IMR-90 (cell line): Measurements from ENCODE around the gene ELMO1. TPM values are rescaled to one million over a fixed set of nuclear protein-coding genes. Genes with fewer than 3 reads are reported as not detected.

Source experiments
- ATAC-seq: fragments of 200-7000 bp; cut with Tn5 transposase; 2 replicates; pipeline ENCODE4 v1.9.1; 2020; ENCODE audit warnings: low read depth, mild to moderate bottlenecking, moderate library complexity
- BruUV-seq: library from RNA; stranded (reverse); fragments of 400-500 nt; replicated peaks from 2 replicates; lab custom pipeline; 2021; lab: Mats Ljungman, UMichigan
- CTCF ChIA-PET: fragments of 300-600 bp; formaldehyde crosslinking; extraction: SDS; loops from one replicate; lab custom pipeline; 2021; ENCODE audit warnings: antibody characterized with exemption; lab: Yijun Ruan, JAX
- POLR2A ChIA-PET: fragments of 300-600 bp; sonication (Branson Sonifier 250); formaldehyde crosslinking; loops from one replicate; lab custom pipeline; 2022; ENCODE audit warnings: antibody characterized with exemption; ENCODE audit not compliant: unreplicated experiment; lab: Charles Lee
- DNase-seq: peaks from one replicate; pipeline ENCODE4 v3.0.0; 2013
- H2AFZ ChIP-seq: replicated peaks from 2 replicates; pipeline ENCODE3; 2013; ENCODE audit warnings: low read length, mild to moderate bottlenecking; ENCODE audit not compliant: poor library complexity
- H2AK5ac ChIP-seq: 2 replicates; pipeline ENCODE4 v1.6.1; 2013; ENCODE audit warnings: low read depth, low read length, inconsistent platforms
- H2AK9ac ChIP-seq: replicated peaks from 2 replicates; pipeline ENCODE3; 2013; ENCODE audit warnings: mild to moderate bottlenecking, low read depth, low read length, moderate library complexity; ENCODE audit not compliant: poor library complexity
- H2BK120ac ChIP-seq: 2 replicates; pipeline ENCODE4 v1.6.1; 2013; ENCODE audit warnings: low read depth, low read length, inconsistent platforms
- H2BK15ac ChIP-seq: 3 replicates; pipeline ENCODE4 v1.6.1; 2013; ENCODE audit warnings: low read depth, low read length, inconsistent platforms
- H2BK20ac ChIP-seq: 2 replicates; pipeline ENCODE4 v1.6.1; 2013; ENCODE audit warnings: low read depth, mild to moderate bottlenecking, inconsistent platforms, low read length, moderate library complexity
- H2BK5ac ChIP-seq: 2 replicates; pipeline ENCODE4 v1.6.1; 2013; ENCODE audit warnings: mild to moderate bottlenecking, low read depth, low read length, inconsistent platforms; ENCODE audit not compliant: poor library complexity, severe bottlenecking
- H3K14ac ChIP-seq: replicated peaks from 2 replicates; pipeline ENCODE4 v1.6.1; 2013; ENCODE audit warnings: low read depth, low read length, inconsistent platforms
- H3K18ac ChIP-seq: 2 replicates; pipeline ENCODE4 v1.6.1; 2013; ENCODE audit warnings: low read depth, low read length, control low read depth
- H3K23ac ChIP-seq: 2 replicates; pipeline ENCODE4 v1.6.1; 2013; ENCODE audit warnings: low read depth, low read length, inconsistent platforms
- H3K27ac ChIP-seq: 2 replicates; pipeline ENCODE4 v1.5.1; 2013; ENCODE audit warnings: mild to moderate bottlenecking, control low read depth, low read length; ENCODE audit not compliant: insufficient read depth
- H3K27me3 ChIP-seq: 2 replicates; pipeline ENCODE4 v1.6.1; 2013; ENCODE audit warnings: low read length; ENCODE audit not compliant: control insufficient read depth, insufficient read depth
- H3K36me3 ChIP-seq: 2 replicates; pipeline ENCODE4 v1.6.1; 2013; ENCODE audit warnings: low read length, mixed read lengths; ENCODE audit not compliant: control insufficient read depth, insufficient read depth
- H3K4ac ChIP-seq: 2 replicates; pipeline ENCODE4 v1.6.1; 2013; ENCODE audit warnings: low read depth, low read length, inconsistent platforms
- H3K4me1 ChIP-seq: 2 replicates; pipeline ENCODE4 v1.6.1; 2013; ENCODE audit warnings: low read length, mixed read lengths; ENCODE audit not compliant: control insufficient read depth, insufficient read depth
- H3K4me2 ChIP-seq: 2 replicates; pipeline ENCODE4 v1.6.1; 2013; ENCODE audit warnings: low read depth, mild to moderate bottlenecking, control low read depth, low read length, moderate library complexity
- H3K4me3 ChIP-seq: 2 replicates; pipeline ENCODE4 v1.5.1; 2013; ENCODE audit warnings: low read depth, mild to moderate bottlenecking, control low read depth, low read length, moderate library complexity; ENCODE audit not compliant: insufficient read depth
- H3K56ac ChIP-seq: 2 replicates; pipeline ENCODE4 v1.6.1; 2013; ENCODE audit warnings: low read length, inconsistent platforms; ENCODE audit not compliant: insufficient read depth; ENCODE audit errors: extremely low read depth
- H3K79me1 ChIP-seq, 2 experiments: 2 replicates each; pipeline ENCODE4 v1.6.1; 2013; ENCODE audit warnings: low read length in 2 of 2, inconsistent platforms in 1 of 2, low read depth in 1 of 2
- H3K9ac ChIP-seq: 2 replicates; pipeline ENCODE4 v1.6.1; 2013; ENCODE audit warnings: low read depth, low read length, control low read depth
- H3K9me1 ChIP-seq: 2 replicates; pipeline ENCODE4 v1.6.1; 2013; ENCODE audit warnings: low read length, inconsistent platforms; ENCODE audit not compliant: insufficient read depth
- H3K9me3 ChIP-seq: 2 replicates; pipeline ENCODE4 v1.6.1; 2013; ENCODE audit warnings: low read length; ENCODE audit not compliant: control insufficient read depth, insufficient read depth
- H4K20me1 ChIP-seq: 2 replicates; pipeline ENCODE4 v1.6.1; 2013; ENCODE audit warnings: low read length, inconsistent platforms; ENCODE audit not compliant: insufficient read depth
- H4K5ac ChIP-seq: 2 replicates; pipeline ENCODE4 v1.6.1; 2013; ENCODE audit warnings: mild to moderate bottlenecking, low read depth, low read length, control low read depth
- H4K8ac ChIP-seq, 2 experiments: 2 replicates each; pipeline ENCODE4 v1.6.1; 2013; ENCODE audit warnings: low read depth in 2 of 2, low read length in 2 of 2, control low read depth in 1 of 2, inconsistent platforms in 1 of 2
- H4K91ac ChIP-seq: 2 replicates; pipeline ENCODE4 v1.6.1; 2013; ENCODE audit warnings: low read depth, low read length, inconsistent platforms; ENCODE audit not compliant: insufficient read depth
- BHLHE40 ChIP-seq: fragments of 150-350 bp; IDR thresholded peaks from 2 replicates; pipeline ENCODE4 v1.6.1; 2016; ENCODE audit warnings: mild to moderate bottlenecking, low read depth, low read length
- CEBPB ChIP-seq: IDR thresholded peaks from 2 replicates; pipeline ENCODE4 v1.6.1; 2012; ENCODE audit warnings: low read depth, low read length, improper control_type of control experiment
- CHD1 ChIP-seq: IDR thresholded peaks from 2 replicates; pipeline ENCODE4 v1.6.1; 2012; ENCODE audit warnings: low read depth, low read length, improper control_type of control experiment
- CTCF ChIP-seq: conservative IDR thresholded peaks from 2 replicates; pipeline ENCODE4 v1.5.1; 2012; ENCODE audit warnings: mild to moderate bottlenecking, low read depth, low read length, improper control_type of control experiment
- ELK1 ChIP-seq: fragments of 150-350 bp; IDR thresholded peaks from 2 replicates; pipeline ENCODE4 v1.6.1; 2016; ENCODE audit warnings: low read depth, mild to moderate bottlenecking, low read length, moderate library complexity, borderline replicate concordance
- FOS ChIP-seq: fragments of 150-350 bp; IDR thresholded peaks from 2 replicates; pipeline ENCODE4 v1.6.1; 2016; ENCODE audit warnings: low read depth, low read length
- MAFK ChIP-seq: IDR thresholded peaks from 2 replicates; pipeline ENCODE4 v1.6.1; 2012; ENCODE audit warnings: low read depth, low read length, improper control_type of control experiment
- MAZ ChIP-seq: IDR thresholded peaks from 2 replicates; pipeline ENCODE4 v1.6.1; 2012; ENCODE audit warnings: low read depth, mild to moderate bottlenecking, low read length, improper control_type of control experiment, moderate library complexity, borderline replicate concordance
- MXI1 ChIP-seq: IDR thresholded peaks from 2 replicates; pipeline ENCODE4 v1.6.1; 2012; ENCODE audit warnings: low read depth, mild to moderate bottlenecking, low read length, moderate library complexity, borderline replicate concordance
- NFE2L2 ChIP-seq: fragments of 150-350 bp; IDR thresholded peaks from 2 replicates; pipeline ENCODE4 v1.6.1; 2016; ENCODE audit warnings: low read depth, mild to moderate bottlenecking, low read length
- POLR2A ChIP-seq: IDR thresholded peaks from 2 replicates; pipeline ENCODE4 v1.6.1; 2012; ENCODE audit warnings: mild to moderate bottlenecking, low read depth, low read length
- RAD21 ChIP-seq: IDR thresholded peaks from 2 replicates; pipeline ENCODE4 v1.6.1; 2012; ENCODE audit warnings: low read length, improper control_type of control experiment
- RCOR1 ChIP-seq: IDR thresholded peaks from 2 replicates; pipeline ENCODE4 v1.6.1; 2012; ENCODE audit warnings: mild to moderate bottlenecking, low read length, improper control_type of control experiment; ENCODE audit not compliant: insufficient replicate concordance
- RFX5 ChIP-seq: IDR thresholded peaks from 2 replicates; pipeline ENCODE4 v1.8.0; 2012; ENCODE audit warnings: low read depth, mild to moderate bottlenecking, low read length, moderate library complexity
- SMC3 ChIP-seq: fragments of 150-350 bp; IDR thresholded peaks from 2 replicates; pipeline ENCODE4 v1.6.1; 2016; ENCODE audit warnings: low read depth, mild to moderate bottlenecking, antibody characterized with exemption, low read length, moderate library complexity
- USF2 ChIP-seq: fragments of 150-350 bp; IDR thresholded peaks from 2 replicates; pipeline ENCODE4 v1.6.1; 2017; ENCODE audit warnings: mild to moderate bottlenecking, antibody characterized with exemption, low read length, low read depth
- WGBS, 2 experiments: methylation state at CpG; one replicate each; pipeline versions ENCODE4 v1.1.5 to v1.1.7; 2013; ENCODE audit warnings: missing lambda C conversion rate in 2 of 2; ENCODE audit not compliant: insufficient read length in 1 of 2; ENCODE audit errors: extremely low coverage in 2 of 2; 5-methylcytosine and 5-hydroxymethylcytosine counted together
- dilution Hi-C: fragments of 300-500 bp; cut with HindIII; formaldehyde crosslinking; loops from one replicate; pipeline ENCODE4 v1.14.3; 2018; ENCODE audit warnings: low sequenced_read_pairs; ENCODE audit not compliant: unreplicated experiment
- in situ Hi-C: fragments of 300-500 bp; cut with MboI; formaldehyde crosslinking; loops from 3 replicates; pipeline ENCODE4 v1.14.3; 2019; ENCODE audit warnings: low sequenced_read_pairs, inconsistent platforms, mixed read lengths
- intact Hi-C: fragments of 100-400 bp; cut with micrococcal nuclease; formaldehyde crosslinking; loops from 2 replicates; pipeline ENCODE4 v1.10.0; 2022
- polyA plus RNA-seq, 3 experiments: library from polyadenylated mRNA; depleted of rRNA; stranded (reverse); fragments of >200 nt; gene quantifications; 2 replicates each; pipeline ENCODE4 v1.2.3, GENCODE V29; 2012; ENCODE audit warnings: low replicate concordance in 1 of 3
- total RNA-seq: library from RNA; depleted of rRNA; stranded (reverse); fragments of >200 nt; gene quantifications from 2 replicates; pipeline ENCODE4 v1.2.3, GENCODE V29; 2012

Gene ELMO1
- total and polyA plus RNA-seq, 2 of the 4 experiments (the other 2 are of a cell fraction): 0.03 TPM; not detected in 1

GRCh38 chr7:36910401-36910800 is 538.3 kb downstream of the ELMO1 start:
- in situ Hi-C loops: no loop called here
- no peaks in the 10 kb centered on the region for H4K20me1 ChIP-seq
- no peak overlapping the region for H2BK15ac ChIP-seq
- H2AFZ ChIP-seq: no peak overlapping the region
- no peaks in the 10 kb centered on the region for H3K36me3 ChIP-seq
- no CpG with 5 or more reads among the region's 3 CpGs for WGBS, 2 experiments
- ATAC-seq: no peak
- H3K4me3 ChIP-seq: no peak overlapping the region
- ChIA-PET CTCF (no interaction called here), POLR2A (no interaction called here)
- no peaks in the 10 kb centered on the region for H3K9me3 ChIP-seq
- no peak overlapping the region for H3K4me2 ChIP-seq
- H3K9ac ChIP-seq: no peak overlapping the region
- no peak overlapping the region for H3K18ac ChIP-seq
- H3K4me1 ChIP-seq: no peaks in the 10 kb centered on the region
- H4K8ac ChIP-seq: no peak overlapping the region
- H3K79me1 ChIP-seq: no peaks in the 10 kb centered on the region
- H4K91ac ChIP-seq: no peak overlapping the region
- H2AK5ac ChIP-seq: no peak overlapping the region
- no peak overlapping the region for H3K56ac ChIP-seq
- intact Hi-C loops: no loop called here
- H3K4ac ChIP-seq: no peak overlapping the region
- DNase-seq: no peak
- no peak overlapping the region for H2BK120ac ChIP-seq
- no peak overlapping the region for H3K14ac ChIP-seq
- no peaks in the 10 kb centered on the region for H3K27me3 ChIP-seq
- no peak overlapping the region for H2AK9ac ChIP-seq
- H3K23ac ChIP-seq: no peak overlapping the region
- no peak overlapping the region for H4K5ac ChIP-seq
- H3K9me1 ChIP-seq: no peaks in the 10 kb centered on the region
- no TSS peak for BruUV-seq
- no peak overlapping the region for H2BK20ac ChIP-seq
- H2BK5ac ChIP-seq: no peak overlapping the region
- dilution Hi-C loops: no loop called here
- TF ChIP-seq POLR2A: no peak
- TF ChIP-seq FOS: no peak
- TF ChIP-seq RAD21: no peak
- no peak for TF ChIP-seq USF2
- TF ChIP-seq MXI1: no peak
- TF ChIP-seq MAFK: no peak
- no peak for TF ChIP-seq RCOR1
- no peak for TF ChIP-seq SMC3
- TF ChIP-seq CEBPB: no peak
- no peak for TF ChIP-seq MAZ
- no peak for TF ChIP-seq CHD1
- no peak for TF ChIP-seq NFE2L2
- no peak for TF ChIP-seq ELK1
- no peak for TF ChIP-seq RFX5
- TF ChIP-seq CTCF: no peak
- TF ChIP-seq BHLHE40: no peak
- H3K27ac ChIP-seq: no peak overlapping the region
